Glutamatergic neuron (in vitro differentiated cells): ENCODE results near the gene TMBIM1. TPM values are rescaled to one million over a fixed set of nuclear protein-coding genes. Genes with fewer than 3 reads are reported as not detected.

Experiments
- DNase-seq: peaks from one replicate; pipeline ENCODE4 v3.0.0; 2022
- H3K27ac Mint-ChIP-seq: one replicate; pipeline ENCODE4 v1.8.0; 2020; ENCODE audit warnings: mild to moderate bottlenecking, mixed read lengths, inconsistent platforms; ENCODE audit not compliant: unreplicated experiment
- H3K27me3 Mint-ChIP-seq: one replicate; pipeline ENCODE4 v1.8.0; 2020; ENCODE audit warnings: mild to moderate bottlenecking, moderate library complexity, mixed read lengths, inconsistent platforms; ENCODE audit not compliant: unreplicated experiment
- H3K36me3 Mint-ChIP-seq: one replicate; pipeline ENCODE4 v1.8.0; 2020; ENCODE audit warnings: mild to moderate bottlenecking, mixed read lengths, inconsistent platforms; ENCODE audit not compliant: unreplicated experiment
- H3K4me1 Mint-ChIP-seq: one replicate; pipeline ENCODE4 v1.8.0; 2020; ENCODE audit warnings: mild to moderate bottlenecking, low read depth, mixed read lengths, inconsistent platforms; ENCODE audit not compliant: unreplicated experiment
- H3K4me3 Mint-ChIP-seq: one replicate; pipeline ENCODE4 v1.8.0; 2020; ENCODE audit warnings: mild to moderate bottlenecking, mixed read lengths, inconsistent platforms; ENCODE audit not compliant: unreplicated experiment
- H3K9me3 Mint-ChIP-seq: one replicate; pipeline ENCODE4 v1.8.0; 2020; ENCODE audit warnings: mild to moderate bottlenecking, moderate library complexity, mixed read lengths, inconsistent platforms; ENCODE audit not compliant: unreplicated experiment
- CTCF ChIP-seq: fragments of 200-600 bp; sonication (generic); IDR thresholded peaks from one replicate; pipeline ENCODE4 v1.5.0; 2021; ENCODE audit not compliant: partially characterized antibody, unreplicated experiment
- total RNA-seq: library from RNA; stranded (reverse); fragmentation: NEBNext Ultra II Directional; extraction: Animal tissue kit (Norgen Biotek cat#: 25700); gene quantifications from one replicate; pipeline ENCODE4 v1.2.1, GENCODE V29; 2021; ENCODE audit not compliant: unreplicated experiment

The TMBIM1 gene
- total RNA-seq, 1 donor from 2014 or later = 1.8 TPM

DNA sequence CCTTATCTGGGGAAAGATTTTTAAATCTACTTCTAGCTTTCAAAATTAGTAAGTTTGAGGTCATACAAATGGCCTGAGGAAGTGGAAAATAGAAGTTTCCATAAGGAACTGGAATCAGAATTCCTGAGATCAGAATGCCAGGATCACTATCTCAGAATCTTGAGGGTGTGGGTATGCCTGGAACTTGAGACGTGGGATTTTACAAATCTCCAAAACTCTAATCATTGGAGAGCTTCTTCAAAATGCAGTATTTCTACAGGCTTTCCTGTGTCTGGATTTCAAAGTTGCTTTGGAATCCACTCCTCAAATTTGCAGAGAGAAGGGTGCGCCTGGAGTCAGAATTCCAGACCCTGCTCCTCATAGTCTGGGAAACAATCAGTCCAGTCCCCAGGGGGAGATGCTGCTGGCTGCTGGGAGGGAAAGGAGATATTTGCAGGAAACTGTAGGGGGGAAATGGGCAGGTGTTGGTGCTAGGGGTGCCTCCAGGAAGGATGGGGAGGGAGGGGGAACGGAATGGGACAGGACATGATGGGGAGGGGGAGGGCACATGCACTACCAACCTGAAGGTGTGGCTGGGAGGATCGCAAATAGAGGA, 33.4 kb upstream of the TMBIM1 start:
- no peak for TF ChIP-seq CTCF
- Mint-ChIP-seq H3K27ac (no peak overlapping the region), H3K27me3 (peaks cover 10% of the 10 kb centered on the region), H3K4me1 (peaks cover 58% of the 10 kb centered on the region), H3K9me3 (peaks cover 12% of the 10 kb centered on the region), H3K36me3 (no peaks in the 10 kb centered on the region), H3K4me3 (no peak overlapping the region)
- no peak for DNase-seq

GRCh38 chr2:218323526-218324472, 31.5 kb upstream of the TMBIM1 start:
- H3K27me3 Mint-ChIP-seq = peaks cover 13% of the 10 kb centered on the region
- peaks cover 8% of the 10 kb centered on the region for H3K9me3 Mint-ChIP-seq

GRCh38 chr2:218322768-218323525, 30.6 kb upstream of the TMBIM1 start:
- peak overlapping the region; percentile 98 for H3K4me3 Mint-ChIP-seq
- DNase-seq = peak; percentile 86
- TF ChIP-seq CTCF = no peak
- H3K27ac Mint-ChIP-seq = peak overlapping the region; percentile 76
- peaks cover 36% of the 10 kb centered on the region for H3K4me1 Mint-ChIP-seq
- no peaks in the 10 kb centered on the region for H3K36me3 Mint-ChIP-seq
- peaks cover 10% of the 10 kb centered on the region for H3K27me3 Mint-ChIP-seq
- peaks cover 7% of the 10 kb centered on the region for H3K9me3 Mint-ChIP-seq

More at GRCh38 chr2:218323526-218324472, 31.5 kb upstream of the TMBIM1 start:
- TF ChIP-seq CTCF = no peak
- peak overlapping the region; percentile 98 for H3K4me3 Mint-ChIP-seq
- peaks cover 44% of the 10 kb centered on the region for H3K4me1 Mint-ChIP-seq
- peak overlapping the region; percentile 76 for H3K27ac Mint-ChIP-seq
- no peaks in the 10 kb centered on the region for H3K36me3 Mint-ChIP-seq
- DNase-seq = peak; percentile 39

GRCh38 chr2:218320704-218321336, 28.5 kb upstream of the TMBIM1 start:
- H3K9me3 Mint-ChIP-seq = peaks cover 7% of the 10 kb centered on the region
- TF ChIP-seq CTCF = no peak
- no peaks in the 10 kb centered on the region for H3K36me3 Mint-ChIP-seq
- peaks cover 7% of the 10 kb centered on the region for H3K27me3 Mint-ChIP-seq
- H3K27ac Mint-ChIP-seq = no peak overlapping the region
- no peak overlapping the region for H3K4me3 Mint-ChIP-seq
- H3K4me1 Mint-ChIP-seq = peaks cover 16% of the 10 kb centered on the region
- no peak for DNase-seq
